Erythroblast (primary cell): ENCODE measurements around the gene FAAP20.

Experiments
- DNase-seq, 2 experiments: peaks; one replicate each; lab custom pipeline; 2025; lab: John Stamatoyannopoulos, UW
- GATA1 ChIP-seq: IDR thresholded peaks from 2 replicates; pipeline ENCODE4 v1.6.1; 2011; ENCODE audit warnings: low read depth, mild to moderate bottlenecking, control low read depth, low read length, moderate library complexity
- POLR2A ChIP-seq: IDR thresholded peaks from 2 replicates; pipeline ENCODE4 v1.6.1; 2011; ENCODE audit warnings: mild to moderate bottlenecking, low read length

The FAAP20 gene

DNA sequence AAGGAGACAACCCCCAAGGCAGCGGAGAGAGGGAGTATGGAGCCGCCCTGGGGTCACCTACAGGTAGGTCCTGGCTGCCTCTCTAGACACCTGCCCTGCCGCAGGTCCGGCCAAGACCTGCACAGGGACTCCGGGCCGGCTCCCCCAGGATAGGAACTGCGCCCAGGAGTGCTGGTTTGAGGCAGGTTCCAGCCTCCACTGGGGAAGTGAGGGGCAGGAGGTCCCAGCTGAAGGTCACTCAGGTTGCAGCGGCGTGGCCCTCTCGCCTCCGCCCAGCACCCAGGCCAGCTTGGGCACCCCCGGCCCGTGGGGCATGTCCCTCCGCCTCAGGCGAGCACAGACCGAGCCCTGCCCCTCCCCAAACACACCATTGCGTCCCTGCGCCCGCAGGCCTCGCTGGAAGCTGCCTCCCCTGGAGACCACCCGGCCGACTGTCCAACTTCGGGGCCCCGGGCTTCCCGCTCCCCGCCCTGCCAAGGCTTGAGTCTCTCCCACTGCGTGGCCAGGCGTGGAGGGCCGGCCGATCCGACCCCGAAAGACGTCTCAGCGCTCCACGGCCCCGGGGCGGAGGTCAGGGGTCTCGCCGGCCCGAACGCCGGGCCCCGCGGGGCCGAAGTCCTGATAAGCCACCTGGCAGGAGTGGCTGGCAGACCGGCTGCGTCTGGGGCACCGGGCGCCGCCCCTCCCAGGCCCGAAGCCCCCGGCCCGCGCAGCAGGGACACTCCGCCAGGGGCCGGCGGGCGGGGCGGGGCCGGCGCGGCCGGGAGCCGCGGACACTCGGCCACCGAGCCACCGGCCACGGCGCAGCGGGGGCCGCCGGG is 32.2 kb upstream of the FAAP20 start:
- no peak for TF ChIP-seq POLR2A
- TF ChIP-seq GATA1 = no peak

DNA sequence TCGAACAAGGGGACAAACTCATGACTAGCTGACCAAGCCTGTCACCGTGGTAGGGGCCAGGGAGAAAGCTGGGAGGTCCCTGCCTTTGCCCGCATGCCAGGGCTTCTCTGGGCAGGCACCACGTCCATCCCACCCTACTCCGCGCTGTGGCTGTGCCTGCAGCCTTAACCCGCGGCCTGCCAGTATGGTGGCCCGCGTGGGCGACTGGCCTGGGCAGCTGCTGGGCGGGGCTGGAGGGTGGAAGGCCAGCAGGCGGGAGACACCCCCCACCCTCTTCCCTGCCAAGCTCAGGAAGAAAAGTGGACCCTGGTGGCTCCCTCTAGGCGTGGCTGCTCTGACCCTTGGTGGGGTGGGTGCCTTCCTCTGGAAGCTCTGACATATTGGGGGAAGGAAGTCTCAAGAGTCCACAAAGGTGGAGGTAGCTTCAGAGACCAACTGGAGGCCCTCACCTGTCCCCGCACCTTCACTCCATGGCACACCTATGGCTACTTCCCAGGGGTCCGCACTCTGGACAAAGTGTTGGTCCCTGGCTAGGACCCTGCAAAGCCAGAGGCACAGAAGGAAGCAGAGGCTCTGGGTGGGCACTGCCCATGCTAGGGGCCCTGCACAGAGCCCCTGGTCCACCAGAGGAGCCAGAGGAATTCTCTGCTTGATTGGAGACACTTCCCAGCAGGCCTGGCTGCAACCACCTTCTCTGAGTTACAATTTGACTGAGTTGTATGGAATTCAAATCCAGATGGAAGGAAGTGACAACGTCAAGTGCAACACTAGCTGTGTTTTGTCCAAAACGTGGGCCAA is 30.3 kb upstream of the FAAP20 start:
- no peak for DNase-seq
- TF ChIP-seq GATA1 = no peak
- no peak for TF ChIP-seq POLR2A

More for the DNA sequence above, 32.2 kb upstream of the FAAP20 start:
- DNase-seq = peak; percentile 39 to 61

DNA sequence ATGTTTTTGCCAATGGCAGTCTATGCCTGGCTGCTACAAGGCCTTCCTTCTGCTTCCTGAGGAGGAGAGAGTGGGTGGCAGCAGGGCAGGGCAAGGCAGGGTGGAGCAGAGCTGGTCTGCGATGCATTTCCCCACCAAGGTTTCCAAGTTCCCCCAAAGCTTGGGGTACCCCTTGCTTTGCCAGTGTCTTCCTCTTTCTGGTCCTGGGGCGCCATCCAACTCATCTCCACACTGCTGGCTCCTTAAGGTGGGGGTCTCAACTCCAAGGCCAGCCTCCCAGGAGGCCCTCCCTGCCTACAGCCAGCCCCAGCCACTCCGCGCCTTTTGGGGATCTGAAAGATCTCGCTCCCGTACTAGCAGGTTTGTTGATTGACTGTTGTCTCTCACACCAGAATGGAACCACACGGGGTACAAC is 29.6 kb upstream of the FAAP20 start:
- TF ChIP-seq GATA1 (no peak), POLR2A (no peak)
- DNase-seq = no peak

DNA sequence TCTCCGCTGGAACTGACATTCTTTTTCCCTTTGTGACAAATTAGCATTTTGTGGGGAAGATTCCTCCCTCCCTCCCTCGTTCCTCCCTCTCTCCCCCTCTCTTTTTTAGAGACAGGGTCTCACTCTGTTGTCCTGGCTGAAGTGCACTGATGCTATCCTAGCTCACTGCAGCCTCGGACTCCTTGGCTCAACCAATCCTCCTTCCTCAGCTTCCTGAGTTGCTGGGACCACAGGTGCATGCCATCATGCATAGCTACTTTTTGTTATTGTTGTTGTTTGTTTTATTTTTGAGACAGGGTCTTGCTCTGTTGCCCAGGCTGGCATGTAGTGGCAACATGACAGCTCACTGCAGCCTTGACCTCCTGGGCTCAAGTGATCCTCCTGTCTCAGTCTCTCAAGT is 26.7 kb upstream of the FAAP20 start:
- DNase-seq = no peak
- TF ChIP-seq GATA1 (no peak), POLR2A (no peak)

DNA sequence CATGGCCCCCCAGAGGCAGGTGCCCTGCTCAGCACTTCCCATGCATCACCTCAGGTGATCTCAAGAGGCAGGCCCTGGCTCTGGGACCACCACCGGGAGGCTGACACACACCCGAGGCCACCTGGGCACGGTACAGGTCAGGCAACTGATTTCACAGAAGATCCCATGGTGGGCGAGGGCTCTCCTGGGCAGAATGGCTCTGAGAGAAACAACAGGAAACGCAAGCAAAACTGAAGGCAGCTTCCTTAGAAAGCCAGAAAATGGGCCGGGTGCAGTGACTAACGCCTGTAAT is 22.1 kb upstream of the FAAP20 start:
- TF ChIP-seq GATA1 (no peak), POLR2A (no peak)
- DNase-seq = no peak

DNA sequence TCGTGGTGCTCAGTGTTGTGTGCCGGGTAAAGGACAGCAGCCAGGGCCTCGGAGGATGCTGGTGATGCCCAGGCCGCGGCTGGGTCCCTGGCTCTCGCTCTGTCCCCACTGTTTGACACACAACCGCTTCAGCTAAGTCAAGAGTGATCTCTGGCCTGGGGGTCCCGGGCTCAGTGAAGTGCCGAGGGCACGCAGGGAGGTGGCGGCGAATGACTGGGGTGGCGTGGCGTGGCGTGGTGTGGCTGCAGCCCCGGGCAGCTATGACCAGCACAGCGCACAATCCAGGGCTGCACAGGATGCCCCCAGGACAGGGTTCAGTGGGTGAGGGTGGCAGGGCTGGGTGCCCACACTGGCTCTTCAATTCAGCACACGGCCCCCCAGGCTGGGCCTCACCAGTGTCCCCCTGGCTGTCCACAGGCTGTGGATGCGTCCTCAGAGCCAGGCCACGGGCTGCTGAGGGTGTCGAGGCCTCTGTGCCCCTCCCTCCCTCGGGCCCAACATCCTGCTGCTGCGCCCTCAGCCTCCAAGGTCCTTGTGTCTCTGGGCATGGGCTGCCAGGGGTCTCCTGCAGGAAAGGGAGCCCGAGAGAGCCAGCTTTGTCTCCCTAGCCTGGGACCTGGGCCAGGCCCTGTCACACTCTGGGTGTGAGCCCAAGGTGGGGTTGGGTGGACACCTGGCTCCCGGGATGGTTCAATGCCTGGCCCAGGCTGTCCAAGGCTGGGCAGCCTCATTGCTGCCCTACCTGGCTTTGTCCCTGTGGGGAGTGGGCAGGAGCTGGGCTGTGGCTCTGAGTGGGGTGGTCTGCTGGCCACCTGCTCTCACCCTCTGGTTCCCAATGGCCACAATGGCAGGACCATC is 21.6 kb upstream of the FAAP20 start:
- TF ChIP-seq GATA1 (no peak), POLR2A (no peak)

DNA sequence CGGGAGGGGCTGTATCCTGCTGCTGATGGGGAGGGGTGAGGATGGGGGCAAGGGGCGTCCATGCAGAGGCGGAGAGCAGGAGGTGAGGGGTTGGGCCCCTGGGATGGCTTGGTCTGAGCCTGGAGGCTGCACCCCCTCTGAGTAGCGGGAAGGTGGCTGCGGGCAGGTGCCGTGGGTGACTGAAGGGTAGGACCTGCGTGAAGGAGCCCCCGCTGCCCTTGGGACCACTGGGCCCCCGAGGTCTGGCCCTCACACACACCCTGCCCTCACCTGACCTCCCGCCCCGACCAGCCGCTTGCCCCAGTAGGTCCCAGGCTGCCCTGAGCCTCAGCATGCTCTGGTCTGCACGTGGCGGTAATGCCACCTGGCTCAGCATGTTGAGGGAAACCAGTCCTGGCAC is 20.8 kb upstream of the FAAP20 start:
- DNase-seq = no peak
- TF ChIP-seq POLR2A = no peak
- no peak for TF ChIP-seq GATA1

More for the DNA sequence above, 21.6 kb upstream of the FAAP20 start:
- DNase-seq = no peak

DNA sequence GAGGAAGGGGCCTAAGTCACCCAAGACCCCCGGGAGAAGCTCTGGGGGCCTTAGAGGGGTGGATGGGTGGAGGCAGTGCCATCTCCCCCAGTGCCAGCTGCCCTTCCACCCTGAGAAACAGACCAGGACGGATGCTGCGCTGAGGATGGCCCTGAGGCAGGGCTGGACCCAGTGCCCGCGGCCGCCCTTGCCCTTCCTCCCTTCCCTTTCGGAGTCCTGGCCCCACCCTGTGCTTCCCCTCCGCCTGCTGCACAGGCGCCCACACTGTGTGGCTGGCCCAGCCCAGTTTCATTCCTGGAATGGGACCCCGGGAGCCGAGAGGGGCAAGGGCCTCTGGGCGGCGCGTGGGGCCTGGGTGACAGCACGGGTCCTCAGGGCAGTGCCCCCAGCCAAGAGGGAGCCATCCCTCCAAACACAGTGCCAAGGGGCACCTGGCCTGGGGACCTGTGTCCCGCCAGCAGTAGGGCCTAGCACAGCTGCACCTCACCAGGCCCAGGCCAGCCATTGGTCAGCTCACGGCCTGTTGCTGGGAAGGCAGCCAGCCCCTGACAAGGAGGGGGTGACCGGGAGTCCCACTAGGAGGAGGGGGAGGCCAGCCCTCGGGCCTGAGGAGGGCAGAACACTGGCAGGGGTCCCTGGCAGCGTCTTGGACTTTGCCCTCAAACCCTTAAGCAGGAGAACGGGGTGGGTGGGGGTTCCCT is 20.1 kb upstream of the FAAP20 start:
- no peak for DNase-seq
- TF ChIP-seq GATA1 (no peak), POLR2A (no peak)

DNA sequence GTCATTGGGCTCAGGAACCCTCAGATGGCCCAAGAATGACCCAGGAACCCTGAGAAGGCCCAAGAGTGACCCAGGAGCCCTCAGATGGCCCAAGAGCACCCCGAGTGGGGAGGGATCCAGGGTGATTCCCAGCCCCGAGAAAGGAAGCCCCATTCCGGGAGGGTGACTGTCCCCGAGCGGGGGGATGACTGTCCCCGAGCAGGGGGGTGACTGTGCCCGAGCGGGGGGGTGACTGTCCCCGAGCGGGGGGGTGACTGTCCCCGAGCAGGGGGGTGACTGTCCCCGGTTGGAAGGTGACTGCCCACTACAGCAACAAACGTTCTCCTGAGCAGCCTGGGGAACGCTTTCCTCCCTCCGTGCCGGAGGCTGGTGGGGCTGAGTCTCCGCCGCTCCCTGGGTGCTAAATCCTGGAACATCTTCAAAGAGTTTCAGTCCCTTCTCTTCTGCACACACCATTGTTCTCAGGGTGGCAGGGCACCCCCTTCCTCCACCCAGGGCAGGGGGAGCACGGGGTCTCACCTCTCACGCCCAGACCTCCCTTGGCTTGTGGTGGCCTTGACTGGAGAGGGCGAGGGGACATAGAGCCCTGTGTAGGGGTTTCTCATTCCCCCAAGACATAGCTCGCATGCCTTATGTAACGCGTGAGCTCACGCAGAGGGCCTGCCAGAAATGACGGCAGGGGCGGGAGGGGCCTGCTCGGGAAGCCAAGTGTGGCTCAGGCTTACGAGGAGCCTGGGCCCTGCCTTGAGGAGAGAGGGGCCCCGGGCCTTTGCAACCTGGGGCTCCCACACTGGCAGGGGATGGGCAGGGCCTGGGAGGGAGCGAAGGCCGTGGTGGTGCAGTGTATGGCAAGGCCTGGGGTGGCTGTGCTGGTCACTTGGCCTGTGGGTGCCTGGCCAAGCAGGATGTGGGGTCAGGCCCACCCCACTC is 19.3 kb upstream of the FAAP20 start:
- no peak for TF ChIP-seq GATA1
- TF ChIP-seq POLR2A = no peak
- DNase-seq = no peak

DNA sequence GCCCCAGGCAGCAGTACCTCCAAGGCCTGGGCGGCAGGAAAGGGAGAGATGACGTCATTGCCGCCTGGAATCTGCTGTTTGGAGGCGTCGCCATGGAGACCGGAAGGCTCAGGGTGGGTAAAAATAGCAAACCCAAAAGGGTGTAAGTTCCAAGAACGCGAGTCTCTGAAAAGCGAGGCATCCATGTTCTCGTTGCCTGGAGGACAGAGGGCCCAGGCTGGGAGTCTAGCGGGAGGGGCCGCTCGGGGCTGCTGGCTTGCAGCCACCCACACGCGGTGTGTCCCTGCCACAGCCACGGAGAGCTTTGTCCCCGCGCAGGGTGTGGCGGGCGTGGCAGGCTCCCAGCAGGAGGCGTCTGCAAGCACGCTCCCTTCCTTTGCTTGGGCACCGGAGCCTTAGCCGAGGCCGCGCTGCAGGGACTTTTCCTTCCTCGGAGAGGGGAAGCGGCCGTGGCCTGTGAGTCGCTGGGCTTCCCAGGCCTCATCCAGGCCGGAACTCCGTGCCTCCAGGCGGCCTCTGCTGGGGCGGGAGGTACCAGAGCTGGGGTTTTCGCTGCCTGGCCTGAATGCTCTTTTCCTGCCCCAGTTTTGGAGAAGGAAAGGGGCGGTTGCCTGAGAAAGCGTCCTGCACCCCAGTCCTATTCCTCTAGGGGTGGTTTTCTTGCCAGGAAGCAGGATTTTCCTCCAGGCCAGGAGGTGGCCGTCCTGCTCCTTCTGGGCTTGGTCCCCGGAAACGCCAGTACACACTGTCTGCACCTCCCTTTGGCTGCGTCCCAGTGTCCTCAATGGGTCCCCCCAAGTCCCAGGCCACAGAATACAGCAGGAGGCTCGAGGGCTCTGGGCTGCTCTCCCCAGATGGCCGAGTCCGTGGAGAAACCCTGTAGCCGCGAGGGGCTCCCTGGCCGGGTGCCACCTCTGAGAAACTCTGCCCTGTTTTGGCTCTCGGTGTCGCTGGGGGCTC is 18.2 kb upstream of the FAAP20 start:
- peak; percentile 72 to 75 for DNase-seq
- no peak for TF ChIP-seq GATA1

DNA sequence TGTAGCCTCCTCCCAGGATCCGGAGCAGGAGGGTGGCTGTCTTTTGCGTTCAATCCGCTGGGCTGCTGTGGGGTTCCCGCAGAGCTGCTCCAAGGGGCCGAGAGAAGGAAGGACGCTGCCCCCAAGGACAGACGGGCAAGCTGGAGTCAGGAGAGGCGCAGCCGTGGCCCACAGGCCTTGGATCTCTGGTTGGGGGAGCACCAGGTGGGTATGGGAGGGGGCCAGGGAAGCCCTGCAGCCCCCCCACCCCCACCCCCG is 17.6 kb upstream of the FAAP20 start:
- TF ChIP-seq GATA1 = no peak
- no peak for TF ChIP-seq POLR2A
- no peak for DNase-seq
